K562 (cell line): Measurements from ENCODE around the gene GPR180. TPM values are rescaled to one million over a fixed set of nuclear protein-coding genes. Genes with fewer than 3 reads are reported as not detected.

ENCODE experiments used
- CAMTA2 ChIP-seq: fragments of 250-450 bp; sonication (Bioruptor Pico); conservative IDR thresholded peaks from 2 replicates; pipeline ENCODE4 v1.5.1; 2022
- GABPB1 ChIP-seq: sonication (generic); formaldehyde crosslinking; IDR thresholded peaks from 2 replicates; pipeline ENCODE4 v1.8.0; 2022; ENCODE audit warnings: mild to moderate bottlenecking, missing genetic modification reagents
- HSF4 ChIP-seq: fragments of 250-450 bp; sonication (Bioruptor Pico); IDR thresholded peaks from 2 replicates; pipeline ENCODE4 v2.1.2; 2022; ENCODE audit warnings: mild to moderate bottlenecking, moderate library complexity, borderline replicate concordance
- IFI16 ChIP-seq: fragments of 250-450 bp; sonication (Bioruptor Pico); IDR thresholded peaks from 2 replicates; pipeline ENCODE4 v2.1.2; 2022; ENCODE audit warnings: mild to moderate bottlenecking, inconsistent platforms
- MCM5 ChIP-seq: fragments of 450-650 bp; IDR thresholded peaks from 2 replicates; pipeline ENCODE4 v1.6.1; 2016; ENCODE audit warnings: low read depth
- MLX ChIP-seq, 2 experiments: fragments of 450-650 bp in 1 of 2; sonication (generic) in 1 of 2; formaldehyde crosslinking; conservative IDR thresholded peaks; 2 replicates each; pipeline versions ENCODE4 v1.4.0 to v1.8.1; 2020 to 2022; ENCODE audit warnings: mild to moderate bottlenecking in 1 of 2, missing genetic modification reagents in 1 of 2
- PHF21A ChIP-seq: fragments of 450-650 bp; IDR thresholded peaks from 2 replicates; pipeline ENCODE4 v1.6.1; 2017; ENCODE audit warnings: low read depth, borderline replicate concordance
- POLR2AphosphoS5 ChIP-seq: IDR thresholded peaks from 2 replicates; pipeline ENCODE4 v1.6.1; 2011; ENCODE audit warnings: mild to moderate bottlenecking, low read depth, low read length, moderate library complexity; ENCODE audit not compliant: control insufficient read depth, insufficient read depth
- RERE ChIP-seq: sonication (generic); formaldehyde crosslinking; IDR thresholded peaks from 2 replicates; pipeline ENCODE4 v1.8.0; 2023; ENCODE audit warnings: missing genetic modification reagents, mild to moderate bottlenecking, borderline replicate concordance
- TAF15 ChIP-seq: fragments of 200-400 bp; formaldehyde crosslinking; IDR thresholded peaks from 2 replicates; pipeline ENCODE4 v1.6.1; 2017; ENCODE audit warnings: mild to moderate bottlenecking, low read depth, low read length, moderate library complexity
- ZNF124 ChIP-seq: sonication (generic); formaldehyde crosslinking; IDR thresholded peaks from 2 replicates; pipeline ENCODE4 v1.8.1; 2022; ENCODE audit warnings: missing genetic modification reagents
- ZNF764 ChIP-seq: fragments of 250-450 bp; sonication (Bioruptor Pico); IDR thresholded peaks from 2 replicates; pipeline ENCODE4 v1.4.0; 2020; ENCODE audit warnings: low read depth, mild to moderate bottlenecking, moderate library complexity
- polyA plus RNA-seq, 8 experiments: library from polyadenylated mRNA; depleted of rRNA in 4 of 8; stranded (reverse) in 5 of 8; unstranded in 3 of 8; fragments of >200 nt; fragmentation: Nextera tagmentation in 2 of 8; fragmentation: Illumina TruSeq in 1 of 8; extraction: Ambion mirVana in 2 of 8; extraction: Trizol in 1 of 8; gene quantifications; 2 replicates each; pipeline versions ENCODE4 v1.2.1 to v1.2.3, GENCODE V29; 2011 to 2014; ENCODE audit warnings: inconsistent platforms in 1 of 8, missing spikeins in 1 of 8
- total RNA-seq, 7 experiments: library from RNA; depleted of rRNA in 6 of 7; stranded (reverse); fragments of >200 nt in 6 of 7; fragmentation: Illumina TruSeq in 2 of 7; extraction: Trizol in 2 of 7; gene quantifications; 2 replicates each; pipeline versions ENCODE4 v1.2.1 to v1.2.3, GENCODE V29; 2011 to 2021; ENCODE audit warnings: low replicate concordance in 1 of 7
- TF ChIP-seq, protein P1 (sequence below), 2 experiments: fragments of 450-650 bp; IDR thresholded peaks; 2 replicates each; pipeline ENCODE4 v1.6.1; 2016
- TF ChIP-seq, protein P2 (sequence below): fragments of 250-450 bp; sonication (Bioruptor Pico); IDR thresholded peaks from 2 replicates; pipeline ENCODE4 v1.8.0; 2022; ENCODE audit warnings: inconsistent platforms, mild to moderate bottlenecking, moderate library complexity, borderline replicate concordance

The GPR180 gene
- total and polyA plus RNA-seq, 9 of the 15 experiments (the other 6 are each of a cell fraction or from before 2014, with no cell fraction given) = 0.77 to 4.1 (median 1.8) TPM

- TF ChIP-seq ZNF124 = no peak
- TF ChIP-seq, protein P1, sequence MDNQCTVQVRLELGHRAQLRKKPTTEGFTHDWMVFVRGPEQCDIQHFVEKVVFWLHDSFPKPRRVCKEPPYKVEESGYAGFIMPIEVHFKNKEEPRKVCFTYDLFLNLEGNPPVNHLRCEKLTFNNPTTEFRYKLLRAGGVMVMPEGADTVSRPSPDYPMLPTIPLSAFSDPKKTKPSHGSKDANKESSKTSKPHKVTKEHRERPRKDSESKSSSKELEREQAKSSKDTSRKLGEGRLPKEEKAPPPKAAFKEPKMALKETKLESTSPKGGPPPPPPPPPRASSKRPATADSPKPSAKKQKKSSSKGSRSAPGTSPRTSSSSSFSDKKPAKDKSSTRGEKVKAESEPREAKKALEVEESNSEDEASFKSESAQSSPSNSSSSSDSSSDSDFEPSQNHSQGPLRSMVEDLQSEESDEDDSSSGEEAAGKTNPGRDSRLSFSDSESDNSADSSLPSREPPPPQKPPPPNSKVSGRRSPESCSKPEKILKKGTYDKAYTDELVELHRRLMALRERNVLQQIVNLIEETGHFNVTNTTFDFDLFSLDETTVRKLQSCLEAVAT (IDR thresholded peaks at IDR 0.05) = no peak
- TF ChIP-seq POLR2AphosphoS5 = peak; percentile 49; the same call in 1 of the 2 replicates
- TF ChIP-seq, protein P2, sequence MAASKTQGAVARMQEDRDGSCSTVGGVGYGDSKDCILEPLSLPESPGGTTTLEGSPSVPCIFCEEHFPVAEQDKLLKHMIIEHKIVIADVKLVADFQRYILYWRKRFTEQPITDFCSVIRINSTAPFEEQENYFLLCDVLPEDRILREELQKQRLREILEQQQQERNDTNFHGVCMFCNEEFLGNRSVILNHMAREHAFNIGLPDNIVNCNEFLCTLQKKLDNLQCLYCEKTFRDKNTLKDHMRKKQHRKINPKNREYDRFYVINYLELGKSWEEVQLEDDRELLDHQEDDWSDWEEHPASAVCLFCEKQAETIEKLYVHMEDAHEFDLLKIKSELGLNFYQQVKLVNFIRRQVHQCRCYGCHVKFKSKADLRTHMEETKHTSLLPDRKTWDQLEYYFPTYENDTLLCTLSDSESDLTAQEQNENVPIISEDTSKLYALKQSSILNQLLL (CRISPR knock-in tag) = no peak
- no peak for TF ChIP-seq PHF21A
- no peak for TF ChIP-seq MLX (CRISPR knock-in tag; conservative IDR thresholded peaks at IDR 0.05)
- no peak for TF ChIP-seq CAMTA2 (CRISPR knock-in tag)
- no peak for TF ChIP-seq ZNF764
- no peak for TF ChIP-seq RERE (CRISPR knock-in tag)
- TF ChIP-seq MCM5 = no peak
- no peak for TF ChIP-seq HSF4 (CRISPR knock-in tag)
- no peak for TF ChIP-seq IFI16 (CRISPR knock-in tag)
- no peak for TF ChIP-seq TAF15
- no peak for TF ChIP-seq GABPB1 (CRISPR knock-in tag)
Observed at GRCh38 chr13:94662274-94662945, 60.8 kb downstream of the GPR180 start (continued).
